ENCODE measurements around the gene NUDT17.

DNA sequence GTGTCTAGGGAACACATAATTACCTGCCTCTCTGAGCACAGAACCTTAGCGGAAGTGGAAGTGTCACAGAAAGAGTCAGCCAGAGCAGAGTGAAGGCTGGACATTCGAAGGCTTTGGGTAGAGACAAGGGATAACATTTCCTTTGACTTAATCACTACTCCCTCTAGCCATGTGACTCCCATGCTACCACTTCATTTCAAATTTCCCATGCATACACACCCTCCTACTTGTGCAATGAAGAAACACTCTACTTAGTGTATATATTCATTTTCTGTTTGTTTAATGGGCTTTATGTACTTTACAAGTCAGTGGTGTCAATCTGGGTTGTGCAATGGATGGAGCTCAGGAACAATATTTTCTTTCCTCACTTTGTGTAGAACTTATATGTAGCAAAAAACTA is 33.3 kb downstream of the NUDT17 start:
- TF ChIP-seq POLR2A (IDR thresholded peaks at IDR 0.05; ENCODE audit: low read length) (no peak), GATA1 (IDR thresholded peaks at IDR 0.05; ENCODE audit: low read depth, low read length) (no peak)
